ENCODE data around the gene KCNK7.

- TF ChIP-seq POLR2A (IDR thresholded peaks at IDR 0.05), result peak; percentile 71 to 77
- TF ChIP-seq, protein P1, sequence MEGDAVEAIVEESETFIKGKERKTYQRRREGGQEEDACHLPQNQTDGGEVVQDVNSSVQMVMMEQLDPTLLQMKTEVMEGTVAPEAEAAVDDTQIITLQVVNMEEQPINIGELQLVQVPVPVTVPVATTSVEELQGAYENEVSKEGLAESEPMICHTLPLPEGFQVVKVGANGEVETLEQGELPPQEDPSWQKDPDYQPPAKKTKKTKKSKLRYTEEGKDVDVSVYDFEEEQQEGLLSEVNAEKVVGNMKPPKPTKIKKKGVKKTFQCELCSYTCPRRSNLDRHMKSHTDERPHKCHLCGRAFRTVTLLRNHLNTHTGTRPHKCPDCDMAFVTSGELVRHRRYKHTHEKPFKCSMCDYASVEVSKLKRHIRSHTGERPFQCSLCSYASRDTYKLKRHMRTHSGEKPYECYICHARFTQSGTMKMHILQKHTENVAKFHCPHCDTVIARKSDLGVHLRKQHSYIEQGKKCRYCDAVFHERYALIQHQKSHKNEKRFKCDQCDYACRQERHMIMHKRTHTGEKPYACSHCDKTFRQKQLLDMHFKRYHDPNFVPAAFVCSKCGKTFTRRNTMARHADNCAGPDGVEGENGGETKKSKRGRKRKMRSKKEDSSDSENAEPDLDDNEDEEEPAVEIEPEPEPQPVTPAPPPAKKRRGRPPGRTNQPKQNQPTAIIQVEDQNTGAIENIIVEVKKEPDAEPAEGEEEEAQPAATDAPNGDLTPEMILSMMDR (IDR thresholded peaks at IDR 0.05), result peak in 3 of 4 experiments; percentile 27 to 59 (median 39)
Measured at GRCh38 chr11:65637794-65638419, 42.3 kb upstream of the KCNK7 start, which contains the start of gene SIPA1.

All from uterus (tissue), 2 donors.